GM18507 (cell line): ENCODE results near the gene MCEE.

ENCODE experiments used
- DNase-seq: peaks from one replicate; pipeline ENCODE4 v3.0.0; 2011; ENCODE audit warnings: low read depth; ENCODE audit not compliant: insufficient read length; ENCODE audit errors: extremely low spot score
- FAIRE-seq: peaks from 2 replicates; lab custom pipeline; 2011; peaks lifted over from hg19 to GRCh38; lab: Jason Lieb, UNC

MCEE gene

GRCh38 chr2:71060871-71061270 is 69.2 kb downstream of the MCEE start:
- DNase-seq (no peak), FAIRE-seq (no peak)

GRCh38 chr2:71060211-71060610 is 69.8 kb downstream of the MCEE start:
- DNase-seq, result no peak
- no peak for FAIRE-seq
